Upper lobe of right lung (tissue), 1 donor: ENCODE data around the gene C20orf141. TPM values are rescaled to one million over a fixed set of nuclear protein-coding genes. Genes with fewer than 3 reads are reported as not detected.

Experiments
- ATAC-seq: fragments of 200-7000 bp; cut with Tn5 transposase; one replicate; pipeline ENCODE4 v1.9.1; 2020; ENCODE audit warnings: mild to moderate bottlenecking, moderate library complexity
- DNase-seq: peaks from one replicate; pipeline ENCODE4 v3.0.0-alpha.2; 2020
- H3K27ac ChIP-seq: fragments of 200-600 bp; one replicate; pipeline ENCODE4 v1.8.0; 2022
- H3K27me3 ChIP-seq: fragments of 200-600 bp; one replicate; pipeline ENCODE4 v1.8.0; 2022; ENCODE audit warnings: mild to moderate bottlenecking
- H3K36me3 ChIP-seq: fragments of 200-600 bp; one replicate; pipeline ENCODE4 v1.8.0; 2022
- H3K4me1 ChIP-seq: fragments of 200-600 bp; one replicate; pipeline ENCODE4 v1.8.0; 2022
- H3K4me3 ChIP-seq: fragments of 200-600 bp; one replicate; pipeline ENCODE4 v1.8.0; 2022; ENCODE audit warnings: mild to moderate bottlenecking
- H3K9me3 ChIP-seq: fragments of 200-600 bp; one replicate; pipeline ENCODE4 v1.8.0; 2022
- CTCF ChIP-seq: fragments of 200-600 bp; IDR thresholded peaks from one replicate; pipeline ENCODE4 v1.8.0; 2022; ENCODE audit warnings: antibody characterized with exemption
- intact Hi-C: fragments of 100-400 bp; cut with DNase I; formaldehyde crosslinking; loops from one replicate; pipeline ENCODE4 v1.11.0; 2022
- total RNA-seq: library from RNA; stranded (reverse); fragmentation: NEBNext Ultra II Directional; extraction: Animal tissue kit (Norgen Biotek cat#: 25700); gene quantifications from one replicate; pipeline ENCODE4 v1.2.1, GENCODE V29; 2021
- donor health status: DM: no; HTN: yes; CAD: no; lungs with severe emphysema.

Gene C20orf141
- total RNA-seq, 1 donor from 2014 or later, result not detected

DNA sequence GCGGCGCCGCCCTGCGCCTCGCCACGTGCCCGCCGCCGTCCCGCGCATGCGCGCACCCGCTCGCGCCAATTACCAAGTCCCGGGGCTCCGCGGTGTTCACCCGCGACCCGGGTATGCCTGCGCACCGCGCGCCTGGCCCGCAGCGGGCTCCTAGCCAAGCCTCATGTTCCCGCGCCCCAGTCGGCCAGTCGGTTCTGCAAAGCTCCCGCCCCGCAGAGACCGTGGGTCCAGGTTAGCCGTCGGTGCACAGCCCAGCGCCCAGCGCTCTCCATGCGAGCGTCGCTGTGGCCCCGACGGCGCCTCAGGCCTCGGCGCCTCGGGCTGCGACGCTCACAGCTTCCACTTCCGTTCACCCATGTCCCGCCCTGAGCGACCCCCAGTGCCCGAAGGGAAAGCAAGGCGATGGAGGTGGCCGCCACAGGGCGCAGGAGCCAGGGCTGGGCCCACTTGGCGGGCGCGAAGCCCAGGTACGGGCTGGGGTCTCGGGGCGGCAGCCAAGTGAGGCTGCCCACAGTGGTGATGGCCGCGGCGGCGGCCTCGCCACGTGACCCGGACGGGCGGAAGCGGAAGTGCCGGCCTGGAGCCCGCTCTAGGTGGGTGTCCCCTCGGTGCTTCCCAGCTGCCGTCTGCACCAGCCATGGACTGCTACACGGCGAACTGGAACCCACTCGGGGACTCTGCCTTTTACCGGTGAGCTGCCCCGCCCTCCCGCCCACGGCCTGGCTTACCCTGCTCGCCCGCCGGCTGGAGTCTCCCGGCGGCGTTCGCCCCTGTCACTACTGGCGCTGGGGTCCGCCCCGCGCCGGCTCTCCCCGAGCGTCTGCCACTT, 25.6 kb downstream of the C20orf141 start, which contains the start of the genes PCED1A and VPS16:
Gene PCED1A (minus strand): TSS at position 518 of the 829 bp plus-strand sequence. CDS start 743 bp downstream, outside the sequence.
Gene VPS16 (plus strand): TSS at position 608 of the 829 bp plus-strand sequence. CDS start 30 bp downstream, at position 638.
- intact Hi-C loops, result no loop called here
- Histone ChIP-seq H3K27me3 (no peaks in the 10 kb centered on the region), H3K27ac (peak within 1 kb of the TSS; percentile 95), H3K4me1 (peaks cover 16% of the 10 kb centered on the region), H3K36me3 (no peaks in the 10 kb centered on the region), H3K9me3 (no peaks in the 10 kb centered on the region), H3K4me3 (peak within 1 kb of the TSS; percentile 96)
- no peak for TF ChIP-seq CTCF
- DNase-seq, result peak; percentile 96
- peak; percentile 98 for ATAC-seq

GRCh38 chr20:2840967-2841531, 26.3 kb downstream of the C20orf141 start:
- no peaks in the 10 kb centered on the region for H3K36me3 ChIP-seq
- peak overlapping the region; percentile 95 for H3K27ac ChIP-seq
- no peaks in the 10 kb centered on the region for H3K27me3 ChIP-seq
- no peak for TF ChIP-seq CTCF
- peak overlapping the region; percentile 96 for H3K4me3 ChIP-seq
- ATAC-seq (peak; percentile 52), DNase-seq (peak; percentile 83)
- intact Hi-C loops, result no loop called here
- H3K4me1 ChIP-seq, result peaks cover 16% of the 10 kb centered on the region
- H3K9me3 ChIP-seq, result no peaks in the 10 kb centered on the region

- Histone ChIP-seq H3K4me1 (peaks cover 9% of the 10 kb centered on the region), H3K27ac (no peak overlapping the region), H3K4me3 (no peak overlapping the region), H3K27me3 (no peaks in the 10 kb centered on the region), H3K9me3 (no peaks in the 10 kb centered on the region), H3K36me3 (no peaks in the 10 kb centered on the region)
- TF ChIP-seq CTCF, result no peak
- intact Hi-C loops, result no loop called here
- ATAC-seq (no peak), DNase-seq (no peak)
Observed at GRCh38 chr20:2845607-2846006, 30.8 kb downstream of the C20orf141 start.

GRCh38 chr20:2846698-2847097, 31.9 kb downstream of the C20orf141 start:
- no peak for TF ChIP-seq CTCF
- no peaks in the 10 kb centered on the region for H3K27me3 ChIP-seq
- DNase-seq (no peak), ATAC-seq (no peak)
- no peak overlapping the region for H3K27ac ChIP-seq
- no peak overlapping the region for H3K4me3 ChIP-seq
- H3K36me3 ChIP-seq, result no peaks in the 10 kb centered on the region
- H3K4me1 ChIP-seq, result peaks cover 2% of the 10 kb centered on the region
- H3K9me3 ChIP-seq, result no peaks in the 10 kb centered on the region
- intact Hi-C loops, result no loop called here

DNA sequence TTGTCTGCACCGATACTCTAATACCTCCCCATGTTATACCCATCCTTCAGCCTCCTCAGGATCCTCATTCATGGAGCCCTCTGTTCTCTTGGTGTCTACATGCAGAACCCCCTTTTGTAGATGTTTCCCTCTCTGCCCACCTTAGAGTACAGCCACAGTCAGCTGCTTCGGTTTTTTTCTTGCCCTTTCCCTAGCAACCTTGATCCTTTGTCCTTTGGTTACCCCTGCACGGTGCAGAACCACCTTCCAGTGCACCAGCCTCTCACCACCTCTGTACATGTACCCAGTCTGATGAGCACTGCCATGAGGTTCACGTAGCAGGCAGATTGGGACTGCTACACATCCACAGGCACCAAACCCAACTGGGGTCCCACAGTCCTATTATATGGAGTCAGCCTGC, 33.0 kb downstream of the C20orf141 start:
- ATAC-seq, result no peak
- Histone ChIP-seq H3K36me3 (no peaks in the 10 kb centered on the region), H3K27ac (no peak overlapping the region), H3K4me3 (no peak overlapping the region), H3K27me3 (no peaks in the 10 kb centered on the region), H3K4me1 (peaks cover 3% of the 10 kb centered on the region), H3K9me3 (no peaks in the 10 kb centered on the region)
- no peak for TF ChIP-seq CTCF
- no peak for DNase-seq
- intact Hi-C loops, result no loop called here
